ENCODE measurements around the gene KNL1.

The KNL1 gene

DNA sequence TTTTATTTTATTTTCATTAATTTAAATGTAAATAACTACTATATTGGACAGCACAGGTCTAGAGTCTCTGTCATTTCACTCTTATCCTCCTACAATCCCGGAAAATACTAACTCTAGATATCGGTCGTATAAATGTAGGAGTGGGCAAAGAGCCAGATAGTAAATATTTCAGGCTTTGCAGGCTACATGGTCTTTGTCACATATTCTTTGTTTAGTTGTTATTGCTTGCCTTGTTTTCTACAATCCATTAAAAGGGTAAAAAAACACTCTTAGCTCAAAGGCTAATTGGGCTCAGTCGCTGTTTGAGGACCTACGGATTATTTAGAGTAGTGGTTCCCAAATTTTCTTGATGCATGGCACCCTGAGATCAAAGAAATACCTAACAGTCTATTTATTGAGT lies 1.7 kb downstream of the KNL1 start:
- H3K36me3 ChIP-seq (ENCODE audit: insufficient read depth, low read length), result no peaks in the 10 kb centered on the region
- no peaks in the 10 kb centered on the region for H3K27me3 ChIP-seq (ENCODE audit: insufficient read depth, low read length)
- H3K9me3 ChIP-seq (ENCODE audit: low read length), result no peaks in the 10 kb centered on the region
- no peaks in the 10 kb centered on the region for H3K4me1 ChIP-seq (ENCODE audit: insufficient read depth, low read length)
- peak overlapping the region; percentile 80 for H3K4me3 ChIP-seq (ENCODE audit: low read length)
- H2AFZ ChIP-seq (ENCODE audit: low read depth, low read length), result no peak overlapping the region

- Histone ChIP-seq H3K9me3 (ENCODE audit: low read length) (peaks cover 2% of the 10 kb centered on the region), H3K4me3 (ENCODE audit: low read length) (no peak overlapping the region), H2AFZ (ENCODE audit: low read depth, low read length) (no peak overlapping the region)
These were observed 3.0 kb downstream of the KNL1 start for GRCh38 chr15:40597024-40597423.

DNA sequence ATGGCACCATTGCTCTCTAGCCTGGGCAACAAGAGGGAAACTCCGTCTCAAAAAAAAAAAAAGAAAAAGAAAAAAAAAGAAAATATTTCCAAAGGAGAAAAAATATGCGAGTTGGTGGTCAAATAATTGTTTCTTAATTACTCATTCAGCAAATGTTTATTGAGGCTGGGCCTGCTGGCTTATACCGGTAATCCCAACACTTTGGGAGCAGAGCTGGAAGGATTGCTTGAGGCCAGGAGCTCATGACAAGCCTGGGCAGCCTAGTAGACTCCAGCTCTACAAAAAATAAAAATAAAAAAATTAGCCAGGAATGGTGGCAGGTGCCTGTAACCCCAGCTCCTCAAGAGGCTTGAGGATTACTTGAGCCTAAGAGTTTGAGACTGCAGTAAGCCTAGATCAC lies 4.1 kb downstream of the KNL1 start:
- H3K4me3 ChIP-seq (ENCODE audit: low read length), result no peak overlapping the region
- peaks cover 2% of the 10 kb centered on the region for H3K9me3 ChIP-seq (ENCODE audit: low read length)
- H3K27me3 ChIP-seq (ENCODE audit: insufficient read depth, low read length), result no peaks in the 10 kb centered on the region
- no peaks in the 10 kb centered on the region for H3K36me3 ChIP-seq (ENCODE audit: insufficient read depth, low read length)
- H2AFZ ChIP-seq (ENCODE audit: low read depth, low read length), result no peak overlapping the region
- no peaks in the 10 kb centered on the region for H3K4me1 ChIP-seq (ENCODE audit: insufficient read depth, low read length)

More at GRCh38 chr15:40597024-40597423, 3.0 kb downstream of the KNL1 start:
- Histone ChIP-seq H3K36me3 (ENCODE audit: insufficient read depth, low read length) (no peaks in the 10 kb centered on the region), H3K27me3 (ENCODE audit: insufficient read depth, low read length) (no peaks in the 10 kb centered on the region), H3K4me1 (ENCODE audit: insufficient read depth, low read length) (no peaks in the 10 kb centered on the region)

DNA sequence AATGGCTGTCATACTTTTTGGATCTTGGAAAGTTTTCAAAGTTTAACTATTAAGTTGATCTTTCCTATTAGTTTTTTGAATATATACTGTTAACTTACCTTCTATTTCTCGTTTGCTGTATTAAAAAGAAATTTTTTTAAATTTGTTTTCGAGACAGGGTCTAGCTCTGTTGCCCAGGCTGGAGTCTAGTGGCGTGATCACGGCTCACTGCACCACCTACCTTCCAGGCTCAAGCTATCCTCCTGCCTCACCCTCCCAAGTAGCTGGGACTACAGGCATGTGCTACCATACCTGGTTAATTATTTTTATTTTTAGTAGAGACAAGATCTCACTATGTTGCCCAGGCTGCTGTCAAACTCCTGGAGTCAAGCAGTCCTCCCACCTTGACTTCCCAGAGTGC lies 4.6 kb downstream of the KNL1 start:
- Histone ChIP-seq H3K9me3 (ENCODE audit: low read length) (peaks cover 2% of the 10 kb centered on the region), H2AFZ (ENCODE audit: low read depth, low read length) (no peak overlapping the region), H3K4me1 (ENCODE audit: insufficient read depth, low read length) (no peaks in the 10 kb centered on the region), H3K4me3 (ENCODE audit: low read length) (no peak overlapping the region), H3K36me3 (ENCODE audit: insufficient read depth, low read length) (no peaks in the 10 kb centered on the region), H3K27me3 (ENCODE audit: insufficient read depth, low read length) (no peaks in the 10 kb centered on the region)

- no peaks in the 10 kb centered on the region for H3K36me3 ChIP-seq (ENCODE audit: insufficient read depth, low read length)
- H3K4me1 ChIP-seq (ENCODE audit: insufficient read depth, low read length), result no peaks in the 10 kb centered on the region
- no peak overlapping the region for H3K4me3 ChIP-seq (ENCODE audit: low read length)
- peaks cover 2% of the 10 kb centered on the region for H3K9me3 ChIP-seq (ENCODE audit: low read length)
- no peaks in the 10 kb centered on the region for H3K27me3 ChIP-seq (ENCODE audit: insufficient read depth, low read length)
- no peak overlapping the region for H2AFZ ChIP-seq (ENCODE audit: low read depth, low read length)
These were observed 6.9 kb downstream of the KNL1 start for GRCh38 chr15:40600956-40601355.

DNA sequence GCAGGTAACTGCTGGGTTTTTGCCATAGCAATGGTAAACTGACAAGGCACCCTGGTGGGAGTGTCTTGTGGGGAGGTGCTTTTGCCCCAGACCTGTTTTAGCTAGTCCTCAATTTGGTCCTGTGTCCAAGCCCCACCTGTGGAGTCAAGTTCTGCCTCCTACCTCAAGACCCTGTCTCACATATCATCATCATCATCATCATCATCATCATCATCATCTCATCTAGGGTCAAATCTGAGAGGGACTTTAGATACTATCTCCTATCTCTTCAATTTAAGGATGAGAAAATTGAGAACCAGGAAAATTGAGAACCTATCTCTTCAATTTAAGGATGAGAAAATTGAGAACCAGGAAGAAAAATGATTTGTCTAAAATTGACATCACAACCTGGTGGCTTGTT lies 9.9 kb downstream of the KNL1 start:
- Histone ChIP-seq H2AFZ (ENCODE audit: low read depth, low read length) (no peak overlapping the region), H3K36me3 (ENCODE audit: insufficient read depth, low read length) (peaks cover 14% of the 10 kb centered on the region), H3K4me1 (ENCODE audit: insufficient read depth, low read length) (no peaks in the 10 kb centered on the region), H3K27me3 (ENCODE audit: insufficient read depth, low read length) (no peaks in the 10 kb centered on the region), H3K9me3 (ENCODE audit: low read length) (peaks cover 2% of the 10 kb centered on the region), H3K4me3 (ENCODE audit: low read length) (no peak overlapping the region)

- H2AFZ ChIP-seq (ENCODE audit: low read depth, low read length), result no peak overlapping the region
- H3K27me3 ChIP-seq (ENCODE audit: insufficient read depth, low read length), result no peaks in the 10 kb centered on the region
- no peak overlapping the region for H3K4me3 ChIP-seq (ENCODE audit: low read length)
- no peaks in the 10 kb centered on the region for H3K4me1 ChIP-seq (ENCODE audit: insufficient read depth, low read length)
- H3K9me3 ChIP-seq (ENCODE audit: low read length), result no peaks in the 10 kb centered on the region
- peaks cover 14% of the 10 kb centered on the region for H3K36me3 ChIP-seq (ENCODE audit: insufficient read depth, low read length)
These were observed 19.0 kb downstream of the KNL1 start for GRCh38 chr15:40613080-40613479.

DNA sequence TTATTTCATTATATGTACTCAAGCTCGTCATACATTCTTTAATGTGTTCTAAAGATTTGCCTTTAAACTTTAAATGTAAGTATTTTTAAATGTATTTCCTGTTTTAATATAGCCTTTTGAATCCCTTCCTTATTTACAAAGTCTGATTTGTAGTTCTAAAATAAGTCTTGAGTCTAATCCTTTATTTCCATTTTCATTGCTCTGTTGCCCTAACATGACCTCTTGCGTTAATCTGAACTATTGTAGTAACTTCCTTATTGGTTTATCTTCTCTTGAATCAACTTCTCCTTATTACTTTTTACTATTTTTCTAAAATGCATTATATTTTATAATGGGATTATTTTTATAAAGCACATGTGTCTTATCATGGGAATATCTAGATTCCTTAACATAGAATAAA lies 24.0 kb downstream of the KNL1 start:
- H3K27me3 ChIP-seq (ENCODE audit: insufficient read depth, low read length), result no peaks in the 10 kb centered on the region
- peaks cover 41% of the 10 kb centered on the region for H3K36me3 ChIP-seq (ENCODE audit: insufficient read depth, low read length)
- H2AFZ ChIP-seq (ENCODE audit: low read depth, low read length), result no peak overlapping the region
- no peak overlapping the region for H3K4me3 ChIP-seq (ENCODE audit: low read length)
- H3K9me3 ChIP-seq (ENCODE audit: low read length), result no peaks in the 10 kb centered on the region
- no peaks in the 10 kb centered on the region for H3K4me1 ChIP-seq (ENCODE audit: insufficient read depth, low read length)

GRCh38 chr15:40618906-40619305 lies 24.9 kb downstream of the KNL1 start:
- Histone ChIP-seq H3K4me3 (ENCODE audit: low read length) (no peak overlapping the region), H3K36me3 (ENCODE audit: insufficient read depth, low read length) (peaks cover 43% of the 10 kb centered on the region), H2AFZ (ENCODE audit: low read depth, low read length) (no peak overlapping the region), H3K4me1 (ENCODE audit: insufficient read depth, low read length) (no peaks in the 10 kb centered on the region), H3K9me3 (ENCODE audit: low read length) (no peaks in the 10 kb centered on the region), H3K27me3 (ENCODE audit: insufficient read depth, low read length) (no peaks in the 10 kb centered on the region)

DNA sequence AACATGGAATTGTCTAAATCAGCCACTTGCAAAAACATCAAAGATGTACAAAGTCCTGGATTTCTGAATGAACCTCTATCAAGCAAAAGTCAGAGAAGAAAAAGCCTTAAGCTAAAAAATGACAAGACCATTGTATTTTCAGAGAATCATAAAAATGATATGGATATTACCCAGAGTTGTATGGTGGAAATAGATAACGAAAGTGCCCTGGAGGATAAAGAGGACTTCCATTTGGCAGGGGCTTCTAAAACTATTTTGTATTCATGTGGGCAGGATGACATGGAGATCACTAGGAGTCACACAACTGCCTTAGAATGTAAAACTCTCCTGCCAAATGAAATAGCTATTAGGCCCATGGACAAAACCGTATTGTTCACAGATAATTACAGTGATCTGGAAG lies 29.3 kb downstream of the KNL1 start:
- no peaks in the 10 kb centered on the region for H3K4me1 ChIP-seq (ENCODE audit: insufficient read depth, low read length)
- H3K4me3 ChIP-seq (ENCODE audit: low read length), result no peak overlapping the region
- no peaks in the 10 kb centered on the region for H3K9me3 ChIP-seq (ENCODE audit: low read length)
- no peak overlapping the region for H2AFZ ChIP-seq (ENCODE audit: low read depth, low read length)
- H3K27me3 ChIP-seq (ENCODE audit: insufficient read depth, low read length), result no peaks in the 10 kb centered on the region
- peaks cover 40% of the 10 kb centered on the region for H3K36me3 ChIP-seq (ENCODE audit: insufficient read depth, low read length)

DNA sequence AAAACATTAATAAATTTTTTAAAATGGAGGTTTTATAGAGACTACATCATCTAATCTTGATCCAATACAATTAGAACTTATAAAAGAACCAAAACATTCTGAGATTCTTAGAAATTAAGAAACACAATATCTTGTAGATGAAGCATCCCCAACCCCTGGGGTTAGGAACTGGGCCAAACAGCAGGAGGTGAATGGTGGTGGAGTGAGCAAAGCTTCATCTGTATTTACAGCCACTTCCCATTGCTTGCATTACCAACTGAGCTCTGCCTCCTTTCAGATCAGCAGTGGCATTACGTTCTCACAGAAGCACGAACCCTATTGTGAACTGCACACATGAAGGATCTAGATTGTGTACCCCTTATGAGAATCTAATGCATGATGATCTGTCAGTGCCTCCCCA lies 36.3 kb downstream of the KNL1 start:
- no peaks in the 10 kb centered on the region for H3K27me3 ChIP-seq (ENCODE audit: insufficient read depth, low read length)
- no peak overlapping the region for H2AFZ ChIP-seq (ENCODE audit: low read depth, low read length)
- H3K36me3 ChIP-seq (ENCODE audit: insufficient read depth, low read length), result peaks cover 25% of the 10 kb centered on the region
- H3K4me1 ChIP-seq (ENCODE audit: insufficient read depth, low read length), result no peaks in the 10 kb centered on the region
- H3K9me3 ChIP-seq (ENCODE audit: low read length), result no peaks in the 10 kb centered on the region
- no peak overlapping the region for H3K4me3 ChIP-seq (ENCODE audit: low read length)

GRCh38 chr15:40633178-40633577 lies 39.1 kb downstream of the KNL1 start:
- Histone ChIP-seq H3K27me3 (ENCODE audit: insufficient read depth, low read length) (no peaks in the 10 kb centered on the region), H3K36me3 (ENCODE audit: insufficient read depth, low read length) (peaks cover 30% of the 10 kb centered on the region), H2AFZ (ENCODE audit: low read depth, low read length) (no peak overlapping the region), H3K4me1 (ENCODE audit: insufficient read depth, low read length) (no peaks in the 10 kb centered on the region), H3K9me3 (ENCODE audit: low read length) (no peaks in the 10 kb centered on the region), H3K4me3 (ENCODE audit: low read length) (no peak overlapping the region)

DNA sequence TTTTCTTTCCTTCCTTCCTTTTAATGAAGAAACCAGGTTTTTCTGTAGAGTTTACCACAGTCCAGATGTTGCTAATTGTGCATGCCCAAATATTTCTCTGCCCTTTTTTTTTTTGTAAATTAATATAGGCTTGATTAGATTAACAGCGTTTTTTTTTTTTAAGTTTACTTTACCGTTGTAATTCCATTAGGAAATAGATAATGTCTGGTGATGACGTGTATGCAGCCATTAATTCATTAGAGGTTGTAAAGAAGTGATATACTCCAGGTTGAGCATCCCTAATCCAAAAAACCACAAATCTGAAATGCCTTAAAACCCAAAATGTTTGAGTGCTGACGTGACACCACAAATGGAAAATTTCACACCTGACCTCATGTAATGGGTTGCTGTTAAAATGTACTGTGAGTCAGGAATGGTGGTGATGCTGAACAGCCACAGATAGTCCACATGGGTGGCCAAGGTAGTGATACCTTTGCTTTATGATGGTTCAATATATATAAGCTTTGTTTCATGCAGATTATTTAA lies 43.2 kb downstream of the KNL1 start:
- no peaks in the 10 kb centered on the region for H3K9me3 ChIP-seq (ENCODE audit: low read length)
- H3K36me3 ChIP-seq (ENCODE audit: insufficient read depth, low read length), result peaks cover 37% of the 10 kb centered on the region
- H3K4me1 ChIP-seq (ENCODE audit: insufficient read depth, low read length), result no peaks in the 10 kb centered on the region
- H3K27me3 ChIP-seq (ENCODE audit: insufficient read depth, low read length), result no peaks in the 10 kb centered on the region
- H3K4me3 ChIP-seq (ENCODE audit: low read length), result no peak overlapping the region
- no peak overlapping the region for H2AFZ ChIP-seq (ENCODE audit: low read depth, low read length)

DNA sequence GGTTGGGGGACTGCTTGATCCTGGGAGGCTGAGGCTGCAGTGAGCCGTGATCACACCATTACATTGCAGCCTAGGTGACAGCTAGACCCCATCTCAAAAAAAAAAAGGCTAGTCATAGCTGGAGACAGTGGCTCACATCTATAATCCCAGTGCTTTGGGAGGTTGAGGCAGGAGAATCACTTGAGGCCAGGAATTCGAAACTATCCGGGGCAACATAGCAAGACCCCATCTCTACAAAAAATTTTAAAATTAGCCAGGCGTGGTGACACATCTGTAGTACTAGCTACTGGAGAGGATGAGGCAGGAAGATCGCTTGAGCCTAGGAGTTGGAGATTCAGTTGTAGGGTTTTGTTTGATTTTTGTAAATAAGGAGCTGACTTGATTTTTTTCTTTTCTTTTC lies 45.6 kb downstream of the KNL1 start:
- Histone ChIP-seq H3K4me1 (ENCODE audit: insufficient read depth, low read length) (no peaks in the 10 kb centered on the region), H3K36me3 (ENCODE audit: insufficient read depth, low read length) (peaks cover 28% of the 10 kb centered on the region), H3K9me3 (ENCODE audit: low read length) (no peaks in the 10 kb centered on the region), H3K27me3 (ENCODE audit: insufficient read depth, low read length) (no peaks in the 10 kb centered on the region), H2AFZ (ENCODE audit: low read depth, low read length) (no peak overlapping the region), H3K4me3 (ENCODE audit: low read length) (no peak overlapping the region)

All from neuron (in vitro differentiated cells).